Chondrocyte (in vitro differentiated cells): ENCODE data around the gene USP54. TPM values are rescaled to one million over a fixed set of nuclear protein-coding genes. Genes with fewer than 3 reads are reported as not detected.
"Not testable (repeated sequence)": the region's sequence is repeated elsewhere in the genome, so short reads cannot be mapped to it uniquely, and the experiment has no call there.

Experiments
- DNase-seq: peaks from one replicate; pipeline ENCODE4 v3.0.0; 2021; ENCODE audit warnings: mixed read lengths, low spot score
- H3K27ac Mint-ChIP-seq: one replicate; pipeline ENCODE4 v1.8.0; 2021; ENCODE audit warnings: mild to moderate bottlenecking, moderate library complexity, mixed read lengths; ENCODE audit not compliant: unreplicated experiment
- H3K27me3 Mint-ChIP-seq: 2 replicates; pipeline ENCODE4 v1.8.0; 2021; ENCODE audit warnings: low read depth, mixed read lengths
- H3K36me3 Mint-ChIP-seq: 2 replicates; pipeline ENCODE4 v1.8.0; 2021; ENCODE audit warnings: low read depth, mixed read lengths
- H3K4me1 Mint-ChIP-seq: 2 replicates; pipeline ENCODE4 v1.8.0; 2021; ENCODE audit warnings: low read depth, mild to moderate bottlenecking, mixed read lengths
- H3K4me3 Mint-ChIP-seq: one replicate; pipeline ENCODE4 v1.8.0; 2021; ENCODE audit warnings: mild to moderate bottlenecking, moderate library complexity, mixed read lengths; ENCODE audit not compliant: unreplicated experiment
- H3K9me3 Mint-ChIP-seq: 2 replicates; pipeline ENCODE4 v1.8.0; 2021; ENCODE audit warnings: low read depth, mixed read lengths
- total RNA-seq: library from RNA; stranded (reverse); gene quantifications from 3 replicates; pipeline ENCODE4 v1.2.1, GENCODE V29; 2021
- TF ChIP-seq, protein P1 (sequence below): fragments of 200-600 bp; sonication (generic); IDR thresholded peaks from 2 replicates; pipeline ENCODE4 v1.5.0; 2021; ENCODE audit warnings: antibody characterized with exemption, mild to moderate bottlenecking, moderate library complexity

USP54 gene
- total RNA-seq, 1 donor from 2014 or later, result 5.8 TPM

DNA sequence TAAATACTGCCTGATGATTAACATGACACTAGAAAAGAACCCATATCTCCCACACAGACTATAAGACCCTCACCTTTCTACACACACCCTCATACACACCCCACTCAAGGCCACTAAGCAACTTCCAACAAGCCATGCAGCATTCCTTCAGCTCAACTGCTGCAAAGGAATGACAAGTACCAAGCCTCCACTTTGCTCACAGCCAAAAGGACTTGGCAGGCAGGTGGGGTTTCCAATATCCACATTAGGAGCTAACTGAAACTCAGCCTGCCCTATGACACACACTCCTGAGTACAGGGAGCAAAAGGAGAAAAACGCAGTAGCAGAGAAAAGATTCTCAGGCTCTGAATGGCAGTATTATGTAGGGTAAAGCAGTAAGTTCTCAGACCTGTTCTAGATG, 13.4 kb downstream of the USP54 start:
- Mint-ChIP-seq H3K36me3 (no peaks in the 10 kb centered on the region), H3K4me3 (no peak overlapping the region), H3K9me3 (no peaks in the 10 kb centered on the region), H3K27ac (peak overlapping the region; percentile 1), H3K4me1 (peaks cover 29% of the 10 kb centered on the region), H3K27me3 (no peaks in the 10 kb centered on the region)
- TF ChIP-seq, protein P1, sequence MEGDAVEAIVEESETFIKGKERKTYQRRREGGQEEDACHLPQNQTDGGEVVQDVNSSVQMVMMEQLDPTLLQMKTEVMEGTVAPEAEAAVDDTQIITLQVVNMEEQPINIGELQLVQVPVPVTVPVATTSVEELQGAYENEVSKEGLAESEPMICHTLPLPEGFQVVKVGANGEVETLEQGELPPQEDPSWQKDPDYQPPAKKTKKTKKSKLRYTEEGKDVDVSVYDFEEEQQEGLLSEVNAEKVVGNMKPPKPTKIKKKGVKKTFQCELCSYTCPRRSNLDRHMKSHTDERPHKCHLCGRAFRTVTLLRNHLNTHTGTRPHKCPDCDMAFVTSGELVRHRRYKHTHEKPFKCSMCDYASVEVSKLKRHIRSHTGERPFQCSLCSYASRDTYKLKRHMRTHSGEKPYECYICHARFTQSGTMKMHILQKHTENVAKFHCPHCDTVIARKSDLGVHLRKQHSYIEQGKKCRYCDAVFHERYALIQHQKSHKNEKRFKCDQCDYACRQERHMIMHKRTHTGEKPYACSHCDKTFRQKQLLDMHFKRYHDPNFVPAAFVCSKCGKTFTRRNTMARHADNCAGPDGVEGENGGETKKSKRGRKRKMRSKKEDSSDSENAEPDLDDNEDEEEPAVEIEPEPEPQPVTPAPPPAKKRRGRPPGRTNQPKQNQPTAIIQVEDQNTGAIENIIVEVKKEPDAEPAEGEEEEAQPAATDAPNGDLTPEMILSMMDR, result no peak
- no peak for DNase-seq

- H3K27me3 Mint-ChIP-seq, result no peaks in the 10 kb centered on the region
- TF ChIP-seq, protein P1, result no peak
- H3K36me3 Mint-ChIP-seq, result no peaks in the 10 kb centered on the region
- H3K4me3 Mint-ChIP-seq, result no peak overlapping the region
- H3K4me1 Mint-ChIP-seq, result peaks cover 29% of the 10 kb centered on the region
- H3K9me3 Mint-ChIP-seq, result no peaks in the 10 kb centered on the region
- H3K27ac Mint-ChIP-seq, result peak overlapping the region; percentile 85
- no peak for DNase-seq
Measured at GRCh38 chr10:73576890-73577591, 14.1 kb downstream of the USP54 start.

DNA sequence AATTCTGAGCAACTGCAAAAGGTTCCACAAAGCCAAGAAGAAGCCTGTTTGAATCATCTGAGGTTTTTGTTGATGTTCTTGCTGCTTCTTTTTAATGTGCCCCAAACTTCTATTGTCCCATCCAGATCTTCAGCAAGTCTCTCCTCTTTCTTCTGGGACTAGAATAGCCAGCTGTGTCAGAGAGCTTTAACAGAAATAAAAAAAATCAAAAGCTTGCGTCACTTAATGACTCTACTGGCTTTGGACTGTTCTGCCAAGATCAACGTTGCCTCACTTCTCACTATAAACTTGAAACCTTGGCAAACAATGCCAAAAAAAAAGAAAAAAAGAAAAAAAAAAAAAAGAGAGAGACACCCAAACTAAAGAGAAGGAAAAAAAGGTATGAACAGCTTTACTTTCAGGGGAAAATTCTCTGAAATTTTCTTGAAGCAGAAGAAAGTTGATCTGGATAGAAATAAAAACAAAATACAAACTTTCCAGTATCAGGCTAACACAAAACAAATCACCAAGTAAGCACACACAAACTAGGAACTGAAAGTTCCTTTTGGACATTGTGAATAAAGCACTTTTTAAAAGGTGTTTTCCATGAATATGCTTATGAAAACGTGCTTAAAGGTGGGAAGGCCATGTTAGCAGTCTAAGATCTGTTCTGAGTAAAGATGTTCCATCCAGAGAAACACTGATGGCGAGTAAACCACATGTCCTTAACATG, 14.8 kb downstream of the USP54 start:
- Mint-ChIP-seq H3K4me1 (peaks cover 29% of the 10 kb centered on the region), H3K27ac (peak overlapping the region; percentile 85), H3K27me3 (no peaks in the 10 kb centered on the region), H3K9me3 (no peaks in the 10 kb centered on the region), H3K36me3 (no peaks in the 10 kb centered on the region), H3K4me3 (peak overlapping the region; percentile 2)
- TF ChIP-seq, protein P1, result no peak
- no peak for DNase-seq

DNA sequence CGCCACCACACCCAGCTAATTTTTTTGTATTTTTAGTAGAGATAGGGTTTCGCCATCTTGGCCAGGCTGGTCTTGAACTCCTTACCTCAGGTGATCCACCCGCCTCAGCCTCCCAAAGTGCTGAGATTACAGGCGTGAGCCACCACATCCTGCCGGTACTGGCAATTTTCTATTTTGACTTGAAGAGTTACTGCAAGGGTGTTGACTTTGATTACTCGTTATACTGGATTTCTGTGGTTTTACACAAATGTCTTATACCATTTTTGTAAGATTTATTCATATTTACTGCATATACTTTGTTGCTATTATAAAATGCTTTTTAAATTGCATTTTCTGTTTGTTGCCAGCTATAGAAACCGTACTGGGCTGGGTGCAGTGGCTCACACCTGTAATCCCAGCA, 24.1 kb downstream of the USP54 start:
- not testable (repeated sequence) for H3K4me1 Mint-ChIP-seq, DNase-seq, H3K4me3 Mint-ChIP-seq, H3K36me3 Mint-ChIP-seq, H3K27me3 Mint-ChIP-seq, H3K9me3 Mint-ChIP-seq, H3K27ac Mint-ChIP-seq

DNA sequence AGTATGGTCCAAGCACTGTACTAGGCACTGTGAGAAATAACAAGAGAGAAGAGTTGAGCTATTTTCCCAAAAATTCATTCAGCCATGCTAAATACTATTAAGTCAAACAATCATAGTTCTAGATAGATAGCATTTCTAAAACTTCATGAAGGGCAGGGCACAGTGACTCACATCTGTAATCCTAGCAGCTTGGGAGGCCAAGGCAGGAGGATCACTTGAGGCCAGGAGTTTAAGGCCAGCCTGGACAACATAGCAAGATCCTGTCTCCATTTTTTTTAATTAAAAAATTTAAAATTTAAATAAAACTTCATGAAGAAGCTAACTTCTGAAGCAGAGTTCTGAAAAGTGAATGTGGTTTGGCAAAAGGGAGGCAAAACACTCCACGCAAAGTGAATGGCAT, 29.9 kb downstream of the USP54 start:
- no peak for DNase-seq
- no peak overlapping the region for H3K4me3 Mint-ChIP-seq
- TF ChIP-seq, protein P1, result no peak
- H3K27me3 Mint-ChIP-seq, result no peaks in the 10 kb centered on the region
- H3K4me1 Mint-ChIP-seq, result peaks cover 5% of the 10 kb centered on the region
- no peaks in the 10 kb centered on the region for H3K9me3 Mint-ChIP-seq
- H3K36me3 Mint-ChIP-seq, result no peaks in the 10 kb centered on the region
- no peak overlapping the region for H3K27ac Mint-ChIP-seq
